HEK293T (cell line): ENCODE measurements around the gene FAM47E.
"Not testable (repeated sequence)": the region's sequence is repeated elsewhere in the genome, so short reads cannot be mapped to it uniquely, and the experiment has no call there.

ENCODE experiments used
- CTCF ChIA-PET: fragments of 350-600 bp; formaldehyde crosslinking; extraction: SDS; loops from one replicate; lab custom pipeline; 2021; ENCODE audit warnings: antibody characterized with exemption, inconsistent platforms; lab: Yijun Ruan, JAX
- POLR2A ChIA-PET: fragments of 350-600 bp; formaldehyde crosslinking; extraction: SDS; loops from one replicate; lab custom pipeline; 2020; ENCODE audit warnings: antibody characterized with exemption, inconsistent platforms; lab: Yijun Ruan, JAX
- DNase-seq: peaks from one replicate; pipeline ENCODE4 v3.0.0; 2012; ENCODE audit warnings: mixed read lengths; ENCODE audit errors: extremely low spot score
- ARNT ChIP-seq: fragments of 450-650 bp; IDR thresholded peaks from 2 replicates; pipeline ENCODE4 v1.6.1; 2017; ENCODE audit warnings: mild to moderate bottlenecking
- BHLHE40 ChIP-seq: fragments of 450-650 bp; IDR thresholded peaks from 2 replicates; pipeline ENCODE4 v1.6.1; 2016; ENCODE audit warnings: mild to moderate bottlenecking, moderate library complexity, borderline replicate concordance
- CTBP1 ChIP-seq: fragments of 450-650 bp; IDR thresholded peaks from 2 replicates; pipeline ENCODE4 v1.6.1; 2016; ENCODE audit warnings: borderline replicate concordance
- ELF4 ChIP-seq: fragments of 450-650 bp; IDR thresholded peaks from 2 replicates; pipeline ENCODE4 v1.6.1; 2017; ENCODE audit warnings: antibody characterized with exemption
- FOXA1 ChIP-seq: fragments of 450-650 bp; IDR thresholded peaks from 2 replicates; pipeline ENCODE4 v1.6.1; 2016; ENCODE audit warnings: mild to moderate bottlenecking
- FOXK2 ChIP-seq: fragments of 450-650 bp; IDR thresholded peaks from 2 replicates; pipeline ENCODE4 v1.6.1; 2016; ENCODE audit warnings: mild to moderate bottlenecking
- FOXM1 ChIP-seq: fragments of 450-650 bp; IDR thresholded peaks from 2 replicates; pipeline ENCODE4 v1.6.1; 2017; ENCODE audit warnings: mild to moderate bottlenecking, borderline replicate concordance
- HDGF ChIP-seq: fragments of 450-650 bp; IDR thresholded peaks from 2 replicates; pipeline ENCODE4 v1.6.1; 2017; ENCODE audit warnings: antibody characterized with exemption, borderline replicate concordance
- L3MBTL2 ChIP-seq: fragments of 450-650 bp; conservative IDR thresholded peaks from 2 replicates; pipeline ENCODE4 v1.6.1; 2016; ENCODE audit warnings: mild to moderate bottlenecking
- LEF1 ChIP-seq: fragments of 450-650 bp; IDR thresholded peaks from 2 replicates; pipeline ENCODE4 v1.6.1; 2017; ENCODE audit warnings: mild to moderate bottlenecking, borderline replicate concordance
- NFRKB ChIP-seq: fragments of 450-650 bp; IDR thresholded peaks from 2 replicates; pipeline ENCODE4 v1.6.1; 2016; ENCODE audit warnings: mild to moderate bottlenecking, moderate library complexity
- PKNOX1 ChIP-seq: fragments of 450-650 bp; IDR thresholded peaks from 2 replicates; pipeline ENCODE4 v1.6.1; 2016
- SP1 ChIP-seq: fragments of 450-650 bp; IDR thresholded peaks from 2 replicates; pipeline ENCODE4 v1.6.1; 2017
- SUZ12 ChIP-seq: fragments of 450-650 bp; IDR thresholded peaks from 2 replicates; pipeline ENCODE4 v1.6.1; 2016; ENCODE audit warnings: mild to moderate bottlenecking
- TARDBP ChIP-seq: fragments of 450-650 bp; IDR thresholded peaks from 2 replicates; pipeline ENCODE4 v1.6.1; 2016
- ZNF384 ChIP-seq: fragments of 450-650 bp; IDR thresholded peaks from 2 replicates; pipeline ENCODE4 v1.6.1; 2016

Gene FAM47E

GRCh38 chr4:76282941-76283689 is 31.6 kb downstream of the FAM47E start:
- DNase-seq, result no peak
- CTCF ChIA-PET, result no interaction called here
- POLR2A ChIA-PET, result no interaction called here

GRCh38 chr4:76283900-76284299 is 32.4 kb downstream of the FAM47E start:
- no peak for TF ChIP-seq FOXM1
- no peak for TF ChIP-seq NFRKB
- no peak for TF ChIP-seq L3MBTL2
- no peak for TF ChIP-seq FOXA1
- no peak for TF ChIP-seq HDGF
- no peak for TF ChIP-seq TARDBP
- TF ChIP-seq LEF1, result no peak
- no peak for TF ChIP-seq SP1
- TF ChIP-seq ARNT, result no peak
- TF ChIP-seq BHLHE40, result no peak
- TF ChIP-seq ZNF384, result no peak
- no peak for TF ChIP-seq FOXK2
- no peak for TF ChIP-seq ELF4
- TF ChIP-seq PKNOX1, result no peak
- no peak for TF ChIP-seq SUZ12
- no peak for TF ChIP-seq CTBP1
- CTCF ChIA-PET, result no interaction called here
- POLR2A ChIA-PET, result no interaction called here
- DNase-seq, result no peak

More at GRCh38 chr4:76282941-76283689, 31.6 kb downstream of the FAM47E start:
- TF ChIP-seq ELF4, result no peak
- no peak for TF ChIP-seq SUZ12
- TF ChIP-seq NFRKB, result no peak
- TF ChIP-seq ARNT, result no peak
- no peak for TF ChIP-seq SP1
- TF ChIP-seq FOXK2, result no peak
- no peak for TF ChIP-seq FOXA1
- TF ChIP-seq L3MBTL2, result no peak
- no peak for TF ChIP-seq PKNOX1
- TF ChIP-seq BHLHE40, result no peak
- no peak for TF ChIP-seq LEF1
- TF ChIP-seq TARDBP, result no peak
- TF ChIP-seq HDGF, result no peak
- TF ChIP-seq ZNF384, result no peak
- TF ChIP-seq CTBP1, result no peak
- TF ChIP-seq FOXM1, result no peak

DNA sequence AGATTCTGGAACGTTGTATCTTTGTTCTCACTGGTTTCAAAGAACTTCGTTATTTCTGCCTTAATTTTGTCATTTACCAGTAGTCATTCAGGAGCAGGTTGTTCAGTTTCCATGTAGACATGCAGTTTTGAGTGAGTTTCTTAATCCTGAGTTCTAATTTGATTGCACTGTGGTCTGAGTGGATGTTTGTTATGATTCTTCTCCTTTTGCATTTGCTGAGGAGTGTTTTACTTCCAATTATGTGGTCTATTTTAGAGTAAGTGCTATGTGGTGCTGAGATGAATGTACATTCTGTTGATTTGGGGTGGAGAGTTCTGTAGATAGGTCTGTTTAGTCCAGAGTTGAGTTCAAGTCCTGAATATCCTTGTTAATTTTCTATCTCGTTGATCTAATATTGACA is 36.3 kb downstream of the FAM47E start:
- CTCF ChIA-PET, POLR2A ChIA-PET, DNase-seq: not testable (repeated sequence)

GRCh38 chr4:76292730-76293129 is 41.2 kb downstream of the FAM47E start:
- no peak for TF ChIP-seq TARDBP
- no peak for TF ChIP-seq ARNT
- no peak for TF ChIP-seq PKNOX1
- no peak for TF ChIP-seq SUZ12
- no peak for TF ChIP-seq FOXK2
- no peak for TF ChIP-seq CTBP1
- TF ChIP-seq HDGF, result no peak
- no peak for TF ChIP-seq FOXA1
- TF ChIP-seq L3MBTL2, result no peak
- TF ChIP-seq LEF1, result no peak
- TF ChIP-seq BHLHE40, result no peak
- no peak for TF ChIP-seq ZNF384
- TF ChIP-seq NFRKB, result no peak
- no peak for TF ChIP-seq SP1
- no peak for TF ChIP-seq FOXM1
- TF ChIP-seq ELF4, result no peak
- CTCF ChIA-PET, result no interaction called here

GRCh38 chr4:76293772-76294171 is 42.3 kb downstream of the FAM47E start:
- no peak for TF ChIP-seq FOXA1
- TF ChIP-seq CTBP1, result no peak
- TF ChIP-seq FOXM1, result no peak
- TF ChIP-seq LEF1, result no peak
- ChIA-PET CTCF (no interaction called here), POLR2A (no interaction called here)
- DNase-seq, result no peak

More at GRCh38 chr4:76292730-76293129, 41.2 kb downstream of the FAM47E start:
- POLR2A ChIA-PET, result no interaction called here
- no peak for DNase-seq

- no peak for DNase-seq
- POLR2A ChIA-PET, result interaction anchor here (1.2 kb wide), 1 partner anchor 10 kb away, joined by 5 read pairs; the partner anchor contains the start of gene STBD1
- TF ChIP-seq HDGF (no peak), FOXK2 (no peak), PKNOX1 (no peak), BHLHE40 (no peak), SUZ12 (no peak), LEF1 (no peak), ELF4 (no peak), FOXA1 (no peak), SP1 (no peak), ZNF384 (no peak), FOXM1 (no peak), L3MBTL2 (no peak), TARDBP (no peak)
- CTCF ChIA-PET, result interaction anchor here (1.0 kb wide), 1 partner anchor 10 kb away, joined by 3 read pairs; no protein-coding TSS in a partner anchor
Observed at GRCh38 chr4:76296286-76296820, 44.8 kb downstream of the FAM47E start.
